ENCODE measurements around the gene AP1S1.

GRCh38 chr7:101185258-101185839, 31.1 kb downstream of the AP1S1 start:
- no peak for TF ChIP-seq CTCF (IDR thresholded peaks at IDR 0.05; ENCODE audit: insufficient read depth, low read length)
- TF ChIP-seq POLR2AphosphoS5 (IDR thresholded peaks at IDR 0.05; ENCODE audit: low read depth) = no peak
- TF ChIP-seq REST (IDR thresholded peaks at IDR 0.05; ENCODE audit: insufficient replicate concordance, low read depth) = no peak
- TF ChIP-seq GABPA (IDR thresholded peaks at IDR 0.05; ENCODE audit: low read depth) = no peak

Data from HL-60 (cell line).